WTC11 (cell line): ENCODE data around the gene USP48. TPM values are rescaled to one million over a fixed set of nuclear protein-coding genes. Genes with fewer than 3 reads are reported as not detected.
"Not testable (repeated sequence)": the region's sequence is repeated elsewhere in the genome, so short reads cannot be mapped to it uniquely, and the experiment has no call there.

Source experiments
- ATAC-seq: fragments of 200-7000 bp; cut with Tn5 transposase; 2 replicates; pipeline ENCODE4 v1.10.0; 2021; ENCODE audit warnings: mild to moderate bottlenecking, moderate library complexity
- CTCF ChIA-PET: fragments of 300-600 bp; sonication (Branson Sonifier 250); formaldehyde crosslinking; loops from one replicate; lab custom pipeline; 2021; ENCODE audit warnings: antibody characterized with exemption; lab: Charles Lee
- POLR2A ChIA-PET: fragments of 350-600 bp; sonication (Branson Sonifier 250); formaldehyde crosslinking; loops from one replicate; lab custom pipeline; 2021; ENCODE audit warnings: antibody characterized with exemption; lab: Charles Lee
- DNase-seq: peaks from one replicate; pipeline ENCODE4 v3.0.0; 2021; ENCODE audit warnings: low spot score
- H3K27ac Mint-ChIP-seq: 2 replicates; pipeline ENCODE4 v1.8.0; 2021; ENCODE audit warnings: mixed read lengths
- H3K27me3 Mint-ChIP-seq: 2 replicates; pipeline ENCODE4 v1.8.0; 2021; ENCODE audit warnings: low read depth, mild to moderate bottlenecking, moderate library complexity, mixed read lengths
- H3K36me3 Mint-ChIP-seq: 2 replicates; pipeline ENCODE4 v1.8.0; 2021; ENCODE audit warnings: mixed read lengths
- H3K4me1 Mint-ChIP-seq: 2 replicates; pipeline ENCODE4 v1.8.0; 2022; ENCODE audit warnings: mixed read lengths
- H3K4me3 Mint-ChIP-seq: 2 replicates; pipeline ENCODE4 v1.8.0; 2021; ENCODE audit warnings: mild to moderate bottlenecking, moderate library complexity, mixed read lengths
- H3K9me3 Mint-ChIP-seq: 2 replicates; pipeline ENCODE4 v1.8.0; 2021; ENCODE audit warnings: mixed read lengths
- CBFB ChIP-seq: sonication (generic); formaldehyde crosslinking; IDR thresholded peaks from 2 replicates; pipeline ENCODE4 v1.8.1; 2022; ENCODE audit warnings: mild to moderate bottlenecking, low read depth, missing genetic modification reagents
- JUN ChIP-seq: sonication (generic); formaldehyde crosslinking; IDR thresholded peaks from 2 replicates; pipeline ENCODE4 v1.8.0; 2023; ENCODE audit warnings: mild to moderate bottlenecking, missing genetic modification reagents
- MXD4 ChIP-seq: fragments of 250-450 bp; sonication (Bioruptor Pico); IDR thresholded peaks from 2 replicates; pipeline ENCODE4 v1.8.0; 2021; ENCODE audit warnings: mild to moderate bottlenecking, moderate library complexity, borderline replicate concordance
- NFATC4 ChIP-seq: fragments of 250-450 bp; sonication (Bioruptor Pico); IDR thresholded peaks from 2 replicates; pipeline ENCODE4 v1.9.0; 2021; ENCODE audit warnings: mild to moderate bottlenecking
- SOX15 ChIP-seq: fragments of 250-450 bp; sonication (Bioruptor Pico); IDR thresholded peaks from 2 replicates; pipeline ENCODE4 v1.9.0; 2021; ENCODE audit warnings: mild to moderate bottlenecking
- ZNF232 ChIP-seq: sonication (generic); formaldehyde crosslinking; IDR thresholded peaks from 2 replicates; pipeline ENCODE4 v1.8.0; 2022; ENCODE audit warnings: mild to moderate bottlenecking, missing genetic modification reagents
- total RNA-seq: library from RNA; stranded (reverse); gene quantifications from 3 replicates; pipeline ENCODE4 v1.2.3, GENCODE V29; 2021
- TF ChIP-seq, protein P1 (sequence below): sonication (generic); formaldehyde crosslinking; IDR thresholded peaks from 2 replicates; pipeline ENCODE4 v1.8.1; 2023; ENCODE audit warnings: mild to moderate bottlenecking, missing genetic modification reagents, borderline replicate concordance
- TF ChIP-seq, protein P2 (sequence below): sonication (generic); formaldehyde crosslinking; IDR thresholded peaks from 2 replicates; pipeline ENCODE4 v1.8.1; 2023; ENCODE audit warnings: mild to moderate bottlenecking, missing genetic modification reagents
- TF ChIP-seq, protein P3 (sequence below): fragments of 250-450 bp; sonication (Bioruptor Pico); IDR thresholded peaks from 2 replicates; pipeline ENCODE4 v1.9.0; 2021; ENCODE audit warnings: moderate library complexity, mild to moderate bottlenecking, inconsistent platforms, borderline replicate concordance
- TF ChIP-seq, protein P4 (sequence below): sonication (generic); formaldehyde crosslinking; IDR thresholded peaks from 2 replicates; pipeline ENCODE4 v1.8.0; 2022; ENCODE audit warnings: missing genetic modification reagents
- TF ChIP-seq, protein P5 (sequence below): fragments of 250-450 bp; sonication (Bioruptor Pico); conservative IDR thresholded peaks from 2 replicates; pipeline ENCODE4 v1.9.0; 2021; ENCODE audit warnings: mild to moderate bottlenecking
- TF ChIP-seq, protein P6 (sequence below): sonication (generic); formaldehyde crosslinking; conservative IDR thresholded peaks from 2 replicates; pipeline ENCODE4 v1.8.1; 2023; ENCODE audit warnings: mild to moderate bottlenecking, low read depth, missing genetic modification reagents, moderate library complexity
- TF ChIP-seq, protein P7 (sequence below): sonication (generic); formaldehyde crosslinking; IDR thresholded peaks from 2 replicates; pipeline ENCODE4 v1.8.1; 2022; ENCODE audit warnings: mild to moderate bottlenecking, missing genetic modification reagents, moderate library complexity, borderline replicate concordance

The USP48 gene
- total RNA-seq, 1 experiment from 2014 or later = 86.9 TPM

DNA sequence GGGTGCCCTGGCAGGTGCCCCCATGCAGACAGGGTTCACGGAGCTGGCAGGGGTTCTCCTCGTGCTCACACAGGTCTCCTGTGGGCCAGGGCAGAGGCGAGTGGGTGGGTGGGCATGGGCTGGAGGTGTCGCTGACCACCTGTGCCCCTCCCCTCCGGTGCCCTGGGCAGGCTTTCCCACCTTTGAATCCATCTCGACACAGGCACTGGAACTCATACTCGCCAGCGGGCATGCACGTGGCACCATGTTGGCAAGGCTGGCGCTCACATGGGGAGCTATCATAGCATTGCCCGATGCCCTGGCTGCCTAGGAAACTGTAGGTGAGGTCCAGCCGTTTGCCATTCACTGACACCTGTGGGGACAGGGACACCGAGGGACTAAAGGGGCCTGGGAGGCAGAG is 45.1 kb upstream of the USP48 start:
- DNase-seq (no peak), ATAC-seq (no peak)
- H3K9me3 Mint-ChIP-seq = no peaks in the 10 kb centered on the region
- POLR2A ChIA-PET = no interaction called here
- no peaks in the 10 kb centered on the region for H3K4me1 Mint-ChIP-seq
- no peak overlapping the region for H3K27ac Mint-ChIP-seq
- H3K4me3 Mint-ChIP-seq = no peak overlapping the region
- peaks cover 33% of the 10 kb centered on the region for H3K36me3 Mint-ChIP-seq
- TF ChIP-seq SOX15 (CRISPR knock-in tag) = no peak
- TF ChIP-seq CBFB (CRISPR knock-in tag) = no peak
- TF ChIP-seq, protein P1, sequence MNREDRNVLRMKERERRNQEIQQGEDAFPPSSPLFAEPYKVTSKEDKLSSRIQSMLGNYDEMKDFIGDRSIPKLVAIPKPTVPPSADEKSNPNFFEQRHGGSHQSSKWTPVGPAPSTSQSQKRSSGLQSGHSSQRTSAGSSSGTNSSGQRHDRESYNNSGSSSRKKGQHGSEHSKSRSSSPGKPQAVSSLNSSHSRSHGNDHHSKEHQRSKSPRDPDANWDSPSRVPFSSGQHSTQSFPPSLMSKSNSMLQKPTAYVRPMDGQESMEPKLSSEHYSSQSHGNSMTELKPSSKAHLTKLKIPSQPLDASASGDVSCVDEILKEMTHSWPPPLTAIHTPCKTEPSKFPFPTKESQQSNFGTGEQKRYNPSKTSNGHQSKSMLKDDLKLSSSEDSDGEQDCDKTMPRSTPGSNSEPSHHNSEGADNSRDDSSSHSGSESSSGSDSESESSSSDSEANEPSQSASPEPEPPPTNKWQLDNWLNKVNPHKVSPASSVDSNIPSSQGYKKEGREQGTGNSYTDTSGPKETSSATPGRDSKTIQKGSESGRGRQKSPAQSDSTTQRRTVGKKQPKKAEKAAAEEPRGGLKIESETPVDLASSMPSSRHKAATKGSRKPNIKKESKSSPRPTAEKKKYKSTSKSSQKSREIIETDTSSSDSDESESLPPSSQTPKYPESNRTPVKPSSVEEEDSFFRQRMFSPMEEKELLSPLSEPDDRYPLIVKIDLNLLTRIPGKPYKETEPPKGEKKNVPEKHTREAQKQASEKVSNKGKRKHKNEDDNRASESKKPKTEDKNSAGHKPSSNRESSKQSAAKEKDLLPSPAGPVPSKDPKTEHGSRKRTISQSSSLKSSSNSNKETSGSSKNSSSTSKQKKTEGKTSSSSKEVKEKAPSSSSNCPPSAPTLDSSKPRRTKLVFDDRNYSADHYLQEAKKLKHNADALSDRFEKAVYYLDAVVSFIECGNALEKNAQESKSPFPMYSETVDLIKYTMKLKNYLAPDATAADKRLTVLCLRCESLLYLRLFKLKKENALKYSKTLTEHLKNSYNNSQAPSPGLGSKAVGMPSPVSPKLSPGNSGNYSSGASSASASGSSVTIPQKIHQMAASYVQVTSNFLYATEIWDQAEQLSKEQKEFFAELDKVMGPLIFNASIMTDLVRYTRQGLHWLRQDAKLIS = no peak
- CTCF ChIA-PET = no interaction called here
- H3K27me3 Mint-ChIP-seq = no peaks in the 10 kb centered on the region

DNA sequence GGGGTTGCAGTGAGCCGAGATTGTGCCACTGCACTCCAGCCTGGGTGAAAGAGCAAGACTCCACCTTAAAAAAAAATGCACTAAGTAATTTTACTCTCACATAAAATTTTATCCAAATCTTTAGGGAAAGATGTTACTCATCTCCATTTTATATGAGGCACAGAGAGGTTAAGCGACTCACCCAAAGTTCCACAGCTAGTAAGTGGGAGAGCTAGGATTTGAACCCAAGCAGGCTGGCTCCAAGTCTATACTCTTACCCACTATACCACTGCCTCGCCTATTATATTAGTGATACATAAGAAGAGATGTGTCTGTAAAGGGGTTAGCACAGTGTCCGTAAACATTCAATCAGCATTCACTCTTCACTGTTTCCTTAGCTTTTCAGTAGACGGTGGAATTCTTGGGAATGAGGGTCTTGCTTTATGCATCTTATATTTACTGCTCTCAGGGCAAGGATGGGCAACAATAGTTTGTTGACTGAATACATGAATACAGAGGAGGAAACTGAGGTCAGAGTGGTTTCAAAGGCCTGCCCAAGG is 44.3 kb upstream of the USP48 start:
- ATAC-seq (no peak), DNase-seq (no peak)
- Mint-ChIP-seq H3K27me3 (no peaks in the 10 kb centered on the region), H3K4me3 (no peak overlapping the region)
- TF ChIP-seq, protein P2, sequence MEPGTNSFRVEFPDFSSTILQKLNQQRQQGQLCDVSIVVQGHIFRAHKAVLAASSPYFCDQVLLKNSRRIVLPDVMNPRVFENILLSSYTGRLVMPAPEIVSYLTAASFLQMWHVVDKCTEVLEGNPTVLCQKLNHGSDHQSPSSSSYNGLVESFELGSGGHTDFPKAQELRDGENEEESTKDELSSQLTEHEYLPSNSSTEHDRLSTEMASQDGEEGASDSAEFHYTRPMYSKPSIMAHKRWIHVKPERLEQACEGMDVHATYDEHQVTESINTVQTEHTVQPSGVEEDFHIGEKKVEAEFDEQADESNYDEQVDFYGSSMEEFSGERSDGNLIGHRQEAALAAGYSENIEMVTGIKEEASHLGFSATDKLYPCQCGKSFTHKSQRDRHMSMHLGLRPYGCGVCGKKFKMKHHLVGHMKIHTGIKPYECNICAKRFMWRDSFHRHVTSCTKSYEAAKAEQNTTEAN = no peak
- TF ChIP-seq, protein P3, sequence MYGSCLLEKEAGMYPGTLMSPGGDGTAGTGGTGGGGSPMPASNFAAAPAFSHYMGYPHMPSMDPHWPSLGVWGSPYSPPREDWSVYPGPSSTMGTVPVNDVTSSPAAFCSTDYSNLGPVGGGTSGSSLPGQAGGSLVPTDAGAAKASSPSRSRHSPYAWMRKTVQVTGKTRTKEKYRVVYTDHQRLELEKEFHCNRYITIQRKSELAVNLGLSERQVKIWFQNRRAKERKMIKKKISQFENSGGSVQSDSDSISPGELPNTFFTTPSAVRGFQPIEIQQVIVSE (CRISPR knock-in tag) = no peak
- TF ChIP-seq, protein P4, sequence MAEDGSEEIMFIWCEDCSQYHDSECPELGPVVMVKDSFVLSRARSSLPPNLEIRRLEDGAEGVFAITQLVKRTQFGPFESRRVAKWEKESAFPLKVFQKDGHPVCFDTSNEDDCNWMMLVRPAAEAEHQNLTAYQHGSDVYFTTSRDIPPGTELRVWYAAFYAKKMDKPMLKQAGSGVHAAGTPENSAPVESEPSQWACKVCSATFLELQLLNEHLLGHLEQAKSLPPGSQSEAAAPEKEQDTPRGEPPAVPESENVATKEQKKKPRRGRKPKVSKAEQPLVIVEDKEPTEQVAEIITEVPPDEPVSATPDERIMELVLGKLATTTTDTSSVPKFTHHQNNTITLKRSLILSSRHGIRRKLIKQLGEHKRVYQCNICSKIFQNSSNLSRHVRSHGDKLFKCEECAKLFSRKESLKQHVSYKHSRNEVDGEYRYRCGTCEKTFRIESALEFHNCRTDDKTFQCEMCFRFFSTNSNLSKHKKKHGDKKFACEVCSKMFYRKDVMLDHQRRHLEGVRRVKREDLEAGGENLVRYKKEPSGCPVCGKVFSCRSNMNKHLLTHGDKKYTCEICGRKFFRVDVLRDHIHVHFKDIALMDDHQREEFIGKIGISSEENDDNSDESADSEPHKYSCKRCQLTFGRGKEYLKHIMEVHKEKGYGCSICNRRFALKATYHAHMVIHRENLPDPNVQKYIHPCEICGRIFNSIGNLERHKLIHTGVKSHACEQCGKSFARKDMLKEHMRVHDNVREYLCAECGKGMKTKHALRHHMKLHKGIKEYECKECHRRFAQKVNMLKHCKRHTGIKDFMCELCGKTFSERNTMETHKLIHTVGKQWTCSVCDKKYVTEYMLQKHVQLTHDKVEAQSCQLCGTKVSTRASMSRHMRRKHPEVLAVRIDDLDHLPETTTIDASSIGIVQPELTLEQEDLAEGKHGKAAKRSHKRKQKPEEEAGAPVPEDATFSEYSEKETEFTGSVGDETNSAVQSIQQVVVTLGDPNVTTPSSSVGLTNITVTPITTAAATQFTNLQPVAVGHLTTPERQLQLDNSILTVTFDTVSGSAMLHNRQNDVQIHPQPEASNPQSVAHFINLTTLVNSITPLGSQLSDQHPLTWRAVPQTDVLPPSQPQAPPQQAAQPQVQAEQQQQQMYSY (CRISPR knock-in tag) = no peak
- no peak for TF ChIP-seq ZNF232 (CRISPR knock-in tag)
- TF ChIP-seq NFATC4 (CRISPR knock-in tag) = no peak
- TF ChIP-seq, protein P5, sequence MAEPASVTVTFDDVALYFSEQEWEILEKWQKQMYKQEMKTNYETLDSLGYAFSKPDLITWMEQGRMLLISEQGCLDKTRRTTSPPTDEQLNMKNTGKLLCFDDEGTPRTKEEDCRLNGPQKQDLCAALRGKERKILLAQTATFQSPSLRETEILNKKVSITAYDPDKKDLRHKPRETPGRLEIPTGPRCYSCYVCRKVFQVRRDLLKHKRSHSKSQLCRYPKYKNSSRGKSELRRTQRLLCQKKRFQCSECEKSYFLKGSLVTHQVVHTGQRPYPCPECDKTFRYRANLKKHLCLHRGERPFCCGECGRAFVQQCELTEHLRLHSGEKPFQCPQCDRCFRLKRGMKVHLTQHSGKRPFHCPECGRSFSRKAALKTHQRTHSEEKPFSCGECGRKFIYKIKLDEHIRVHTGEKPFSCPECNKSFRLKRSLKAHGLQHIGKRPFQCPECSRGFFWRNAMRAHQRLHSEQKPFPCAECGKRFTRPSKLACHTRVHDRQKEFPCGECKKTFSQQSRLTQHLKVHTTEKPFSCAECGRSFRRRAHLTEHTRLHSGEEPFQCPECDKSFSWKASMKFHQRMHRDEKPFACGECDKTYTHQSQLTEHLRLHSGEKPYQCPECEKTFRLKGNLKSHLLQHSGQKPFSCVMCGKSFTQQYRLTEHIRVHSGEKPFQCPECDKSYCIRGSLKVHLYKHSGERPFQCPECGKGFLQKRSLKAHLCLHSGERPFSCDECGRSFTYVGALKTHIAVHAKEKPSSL (CRISPR knock-in tag) = no peak
- TF ChIP-seq MXD4 (CRISPR knock-in tag) = no peak
- TF ChIP-seq, protein P6, sequence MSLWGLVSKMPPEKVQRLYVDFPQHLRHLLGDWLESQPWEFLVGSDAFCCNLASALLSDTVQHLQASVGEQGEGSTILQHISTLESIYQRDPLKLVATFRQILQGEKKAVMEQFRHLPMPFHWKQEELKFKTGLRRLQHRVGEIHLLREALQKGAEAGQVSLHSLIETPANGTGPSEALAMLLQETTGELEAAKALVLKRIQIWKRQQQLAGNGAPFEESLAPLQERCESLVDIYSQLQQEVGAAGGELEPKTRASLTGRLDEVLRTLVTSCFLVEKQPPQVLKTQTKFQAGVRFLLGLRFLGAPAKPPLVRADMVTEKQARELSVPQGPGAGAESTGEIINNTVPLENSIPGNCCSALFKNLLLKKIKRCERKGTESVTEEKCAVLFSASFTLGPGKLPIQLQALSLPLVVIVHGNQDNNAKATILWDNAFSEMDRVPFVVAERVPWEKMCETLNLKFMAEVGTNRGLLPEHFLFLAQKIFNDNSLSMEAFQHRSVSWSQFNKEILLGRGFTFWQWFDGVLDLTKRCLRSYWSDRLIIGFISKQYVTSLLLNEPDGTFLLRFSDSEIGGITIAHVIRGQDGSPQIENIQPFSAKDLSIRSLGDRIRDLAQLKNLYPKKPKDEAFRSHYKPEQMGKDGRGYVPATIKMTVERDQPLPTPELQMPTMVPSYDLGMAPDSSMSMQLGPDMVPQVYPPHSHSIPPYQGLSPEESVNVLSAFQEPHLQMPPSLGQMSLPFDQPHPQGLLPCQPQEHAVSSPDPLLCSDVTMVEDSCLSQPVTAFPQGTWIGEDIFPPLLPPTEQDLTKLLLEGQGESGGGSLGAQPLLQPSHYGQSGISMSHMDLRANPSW (CRISPR knock-in tag) = no peak
- TF ChIP-seq, protein P7, sequence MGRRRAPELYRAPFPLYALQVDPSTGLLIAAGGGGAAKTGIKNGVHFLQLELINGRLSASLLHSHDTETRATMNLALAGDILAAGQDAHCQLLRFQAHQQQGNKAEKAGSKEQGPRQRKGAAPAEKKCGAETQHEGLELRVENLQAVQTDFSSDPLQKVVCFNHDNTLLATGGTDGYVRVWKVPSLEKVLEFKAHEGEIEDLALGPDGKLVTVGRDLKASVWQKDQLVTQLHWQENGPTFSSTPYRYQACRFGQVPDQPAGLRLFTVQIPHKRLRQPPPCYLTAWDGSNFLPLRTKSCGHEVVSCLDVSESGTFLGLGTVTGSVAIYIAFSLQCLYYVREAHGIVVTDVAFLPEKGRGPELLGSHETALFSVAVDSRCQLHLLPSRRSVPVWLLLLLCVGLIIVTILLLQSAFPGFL (CRISPR knock-in tag) = no peak
- TF ChIP-seq JUN (CRISPR knock-in tag) = no peak
- TF ChIP-seq, all 79 proteins: peak for 0
- CTCF ChIA-PET = no interaction called here
- no peaks in the 10 kb centered on the region for H3K4me1 Mint-ChIP-seq
- POLR2A ChIA-PET = no interaction called here
- no peak overlapping the region for H3K27ac Mint-ChIP-seq
- peaks cover 28% of the 10 kb centered on the region for H3K36me3 Mint-ChIP-seq
- no peaks in the 10 kb centered on the region for H3K9me3 Mint-ChIP-seq

DNA sequence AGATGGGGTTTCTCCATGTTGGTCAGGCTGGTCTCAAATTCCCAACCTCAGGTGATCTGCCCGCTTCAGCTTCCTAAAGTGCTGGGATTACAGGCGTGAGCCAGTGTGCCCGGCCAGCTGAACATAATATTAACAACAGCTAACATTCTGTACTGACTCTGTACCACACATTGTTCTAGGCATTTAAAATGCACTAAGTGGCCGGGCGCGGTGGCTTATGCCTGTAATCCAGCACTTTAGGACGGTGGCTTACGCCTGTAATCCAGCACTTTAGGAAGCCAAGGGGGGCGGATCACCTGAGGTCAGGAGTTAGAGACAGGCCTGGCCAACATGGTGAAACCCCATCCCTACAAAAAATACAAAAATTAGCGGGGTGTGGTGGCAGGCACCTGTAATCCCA is 43.7 kb upstream of the USP48 start:
- H3K27ac Mint-ChIP-seq, POLR2A ChIA-PET, H3K9me3 Mint-ChIP-seq, DNase-seq, ATAC-seq, CTCF ChIA-PET, H3K4me3 Mint-ChIP-seq, H3K27me3 Mint-ChIP-seq, H3K4me1 Mint-ChIP-seq: not testable (repeated sequence)
- peaks cover 23% of the 10 kb centered on the region for H3K36me3 Mint-ChIP-seq
